ENCODE data around the gene AMPD3.

AMPD3 gene

DNA sequence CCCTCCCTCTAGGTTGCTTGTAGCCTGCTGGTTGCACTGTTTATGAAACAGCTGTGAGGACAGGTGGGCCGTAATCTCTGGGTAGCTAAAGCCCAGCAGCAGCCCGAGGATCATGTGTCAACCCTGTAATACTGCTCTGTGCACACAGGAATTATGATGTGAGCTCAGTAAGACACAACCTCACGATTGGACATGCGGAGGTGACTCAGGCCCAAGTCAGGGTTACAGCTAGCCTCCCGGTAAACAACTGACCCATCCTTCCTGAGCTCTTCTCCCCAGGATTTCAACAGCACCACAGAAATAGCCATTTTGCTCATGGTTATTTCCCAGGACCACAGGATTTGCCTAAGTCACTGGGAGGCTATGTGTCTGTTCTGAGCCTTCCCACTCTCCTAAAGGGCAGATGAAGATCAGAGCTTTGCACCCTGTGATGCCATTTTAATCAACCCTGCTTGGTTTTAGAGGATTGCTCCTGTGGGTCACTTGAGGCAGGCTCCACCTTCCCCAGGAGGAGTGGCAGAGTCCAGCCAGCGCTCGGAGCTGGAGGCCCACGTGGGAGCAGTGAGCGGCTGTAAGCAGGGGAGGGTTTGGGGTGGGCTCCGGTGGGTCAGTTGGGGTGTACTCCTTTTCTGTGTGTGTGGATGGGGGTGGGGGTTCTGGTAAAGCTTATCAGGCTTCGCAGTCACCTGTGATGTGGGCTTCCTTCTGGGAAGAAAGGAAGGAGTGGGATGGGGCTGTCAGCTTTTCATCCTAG is at the start of gene AMPD3:
Gene AMPD3, plus strand, starts transcription at position 387 of the 754 bp plus-strand sequence. CDS start 6,256 bp downstream, outside the sequence.
- DNase-seq (ENCODE audit: low read depth in 1 of 2, low spot score in 1 of 2), result no peak

DNA sequence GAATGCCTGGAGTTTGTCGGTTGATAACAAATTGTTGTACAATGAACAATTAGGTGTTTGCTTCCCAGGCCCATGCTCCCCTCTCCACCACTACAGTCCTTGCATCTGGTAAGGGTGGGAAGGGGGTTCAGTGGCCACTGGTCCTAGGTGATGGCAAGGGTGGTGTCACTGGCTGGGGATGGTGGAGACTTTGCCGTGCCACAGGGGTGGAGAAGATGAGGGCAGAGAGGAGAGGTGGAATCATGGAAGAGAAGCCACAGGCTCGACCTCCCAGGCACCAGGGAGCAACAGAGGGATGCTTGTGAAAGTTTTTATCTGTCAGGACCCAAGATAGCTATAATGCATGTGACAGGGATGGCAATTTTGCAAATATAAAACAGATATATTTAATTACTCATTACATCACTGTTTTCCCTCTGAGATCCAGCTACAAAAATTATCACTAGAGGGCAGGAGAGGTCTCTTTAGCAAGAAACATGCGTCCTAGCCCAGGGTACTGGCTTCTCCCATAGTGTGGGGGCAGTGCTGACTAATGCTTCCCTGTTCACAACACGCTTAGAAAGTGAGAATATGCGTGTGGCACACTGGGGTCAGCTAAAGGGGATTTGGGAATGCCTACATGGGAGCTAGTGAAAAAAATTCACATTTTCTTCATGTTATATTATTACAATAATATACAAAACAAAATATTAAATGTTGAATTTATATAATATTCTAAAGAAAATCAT is 49.0 kb upstream of the AMPD3 start:
- no peak for DNase-seq (ENCODE audit: low read depth in 1 of 2, low spot score in 1 of 2)

DNA sequence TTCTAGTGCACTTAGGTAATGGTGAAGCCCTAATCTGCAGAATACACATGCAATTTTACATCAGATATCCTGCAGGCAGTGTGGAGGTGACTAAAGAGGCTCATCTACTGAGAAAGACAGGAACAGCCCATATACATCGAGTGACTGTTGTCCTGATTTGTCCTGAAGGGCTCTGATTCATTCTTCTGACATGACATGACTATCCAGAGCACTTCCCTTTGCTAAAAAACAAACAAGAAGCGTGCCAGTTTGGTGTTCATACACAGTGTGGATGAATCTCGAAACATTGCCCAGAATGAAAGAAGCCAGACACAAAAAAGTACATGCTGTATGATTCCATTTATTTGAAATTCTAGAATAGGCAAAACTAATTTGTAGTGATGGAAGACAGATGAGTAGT is 48.0 kb upstream of the AMPD3 start:
- DNase-seq (ENCODE audit: low read depth in 1 of 2, low spot score in 1 of 2), result no peak

DNA sequence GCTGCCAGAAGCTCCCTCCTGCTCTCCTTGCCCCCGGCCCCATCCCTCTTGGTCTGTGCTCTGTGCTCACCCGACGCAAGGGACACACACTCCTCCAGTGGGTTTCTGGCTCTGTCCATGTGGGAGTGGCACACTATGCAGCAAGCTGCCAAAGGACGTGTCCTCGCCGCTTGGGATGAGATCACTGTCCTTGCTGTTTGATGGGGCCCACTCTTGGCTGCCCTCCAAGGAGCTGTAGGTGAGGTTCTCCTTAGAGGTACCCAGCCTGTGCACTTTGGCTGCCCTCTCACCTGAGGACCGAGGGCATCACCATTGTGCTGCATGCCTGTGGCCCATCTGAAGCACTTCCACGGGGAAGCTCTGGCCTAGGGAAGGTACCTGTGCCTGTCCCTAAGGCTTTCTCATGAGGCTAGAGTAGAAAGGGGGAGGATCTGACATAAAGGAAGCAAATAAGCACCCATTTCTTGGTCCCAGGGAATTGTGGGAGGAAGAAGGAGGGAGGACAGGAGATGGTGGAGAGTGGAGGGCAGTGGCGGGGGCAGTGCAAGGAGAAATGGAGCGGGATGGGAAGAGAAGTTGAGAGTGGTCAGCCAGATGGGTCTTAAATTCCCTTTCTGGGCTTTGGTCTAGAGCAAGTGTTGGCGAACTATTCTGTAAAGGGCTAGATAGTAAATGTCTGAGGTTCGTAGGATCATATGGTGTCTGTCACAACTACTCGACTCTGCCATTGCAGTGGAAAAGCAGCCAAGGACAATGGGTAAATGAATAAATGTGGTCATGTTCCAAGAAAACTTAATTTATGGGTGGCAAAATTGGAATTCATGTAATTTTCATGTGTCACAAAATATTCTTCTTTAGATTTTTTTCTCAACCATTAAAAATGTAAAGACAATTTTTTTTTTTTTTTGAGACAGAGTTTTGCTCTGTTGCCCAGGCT is 47.0 kb upstream of the AMPD3 start:
- DNase-seq (ENCODE audit: low read depth in 1 of 2, low spot score in 1 of 2), result no peak

DNA sequence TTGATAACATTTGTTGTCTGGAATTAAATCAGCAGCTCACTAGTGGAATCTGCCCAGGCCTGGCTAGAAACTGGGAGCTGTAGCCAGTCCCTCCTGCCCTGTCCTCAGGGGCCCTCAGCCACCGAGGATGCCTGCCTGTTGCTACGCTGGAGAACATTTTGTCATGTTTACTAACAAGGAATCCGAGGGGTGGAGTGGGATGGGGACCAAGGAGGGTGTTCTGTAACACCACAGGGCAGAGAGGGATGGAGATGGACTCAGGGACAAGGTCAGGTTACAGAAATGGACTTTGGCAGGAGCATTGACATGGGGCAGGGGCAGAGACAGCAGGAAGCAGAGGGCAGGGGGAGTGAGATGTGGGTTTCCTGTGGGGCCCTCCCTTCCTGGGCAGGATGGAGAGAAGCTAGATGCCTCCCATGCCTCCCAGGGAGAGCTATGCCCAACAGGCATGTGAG is 45.8 kb upstream of the AMPD3 start:
- no peak for DNase-seq (ENCODE audit: low read depth in 1 of 2, low spot score in 1 of 2)

DNA sequence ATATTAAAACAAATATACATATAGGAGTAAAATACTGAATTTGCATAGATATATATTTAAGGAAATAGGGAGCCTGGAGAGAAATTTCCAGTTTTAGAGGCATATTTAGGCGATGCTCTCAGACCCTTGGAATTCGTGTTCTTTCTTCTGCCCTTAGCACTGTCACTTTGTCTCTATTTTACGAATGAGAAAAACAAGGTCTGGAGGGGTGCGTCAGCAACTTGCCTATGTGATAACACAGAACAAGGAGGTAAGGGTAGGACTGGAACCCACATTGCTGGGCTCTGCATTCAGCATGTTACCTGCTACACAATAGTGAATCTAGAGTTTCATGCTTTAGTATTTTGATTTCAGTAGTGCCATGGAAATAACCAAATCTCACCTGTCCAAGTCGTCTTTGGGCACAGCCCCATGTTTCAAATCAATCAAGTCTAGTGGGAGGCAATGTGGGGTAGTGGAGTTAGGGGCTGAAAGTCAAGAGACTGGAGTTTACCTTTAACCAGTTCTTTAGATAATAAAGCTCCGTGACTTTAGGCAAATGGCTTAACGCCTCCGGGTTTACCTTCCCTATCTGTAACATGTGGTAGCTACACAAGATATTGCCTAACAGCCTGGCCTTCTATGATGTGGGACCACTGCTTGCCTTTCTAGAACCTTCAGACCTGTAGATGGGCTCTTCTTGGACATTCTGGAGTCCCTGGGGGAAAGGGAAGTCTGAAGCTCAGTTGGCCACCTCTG is 44.8 kb upstream of the AMPD3 start:
- no peak for DNase-seq (ENCODE audit: low read depth in 1 of 2, low spot score in 1 of 2)

DNA sequence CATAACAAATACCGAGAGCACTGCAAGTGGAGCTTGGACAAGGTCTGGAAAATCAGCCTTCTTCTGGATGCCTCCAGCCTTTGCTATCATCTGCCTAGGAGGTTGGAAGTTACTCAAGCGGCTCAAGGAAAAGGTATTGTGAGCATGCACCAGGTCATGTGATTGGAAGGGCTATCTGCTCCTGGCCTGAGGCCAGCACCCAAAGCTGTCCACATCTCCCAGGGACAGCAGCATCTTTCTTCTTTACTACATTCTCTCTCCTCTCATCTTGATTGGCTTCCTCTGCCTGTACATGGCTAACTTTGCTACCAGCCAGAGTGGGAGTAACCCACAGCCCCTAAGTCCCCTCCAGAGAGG is 44.2 kb upstream of the AMPD3 start:
- DNase-seq (ENCODE audit: low read depth in 1 of 2, low spot score in 1 of 2), result no peak

DNA sequence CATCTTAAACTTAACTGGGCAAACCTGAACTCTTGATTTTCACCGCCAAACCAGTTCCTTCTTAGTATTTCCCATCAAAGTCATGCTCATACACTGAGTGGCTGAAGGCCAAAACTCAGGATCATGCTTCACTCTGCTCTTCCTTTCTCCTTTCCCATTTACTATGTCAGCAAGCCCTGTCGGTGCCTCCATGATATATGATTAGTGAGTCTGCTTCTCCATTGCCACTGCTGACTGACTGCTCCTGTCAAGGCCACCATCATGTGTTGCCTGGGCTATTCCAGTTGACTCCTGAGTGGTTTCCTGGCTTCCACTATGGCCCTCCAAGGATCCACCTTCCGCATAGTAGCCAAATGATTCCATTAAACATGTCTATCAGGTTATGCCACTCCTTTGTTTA is 42.8 kb upstream of the AMPD3 start:
- DNase-seq (ENCODE audit: low read depth in 1 of 2, low spot score in 1 of 2), result no peak

DNA sequence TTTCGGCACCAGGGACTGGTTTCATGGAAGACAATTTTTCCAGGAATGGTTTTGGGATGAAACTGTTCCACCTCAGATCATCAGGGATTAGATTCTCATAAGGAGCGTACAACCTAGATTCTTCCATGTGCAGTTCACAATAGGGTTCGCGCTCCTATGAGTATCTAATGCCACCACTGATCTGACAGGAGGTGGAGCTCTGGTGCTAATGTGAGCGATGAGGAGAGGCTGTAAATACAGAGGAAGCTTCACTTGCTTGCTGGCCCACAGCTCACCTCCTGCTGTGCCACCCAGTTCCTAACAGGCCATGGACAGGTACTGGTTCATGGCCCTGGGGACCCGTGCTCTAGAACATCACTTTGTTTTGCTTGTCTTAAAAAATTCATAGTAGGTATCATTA is 41.8 kb upstream of the AMPD3 start:
- peak in 1 of 2 donors; percentile 17 for DNase-seq (ENCODE audit: low read depth in 1 of 2, low spot score in 1 of 2)

DNA sequence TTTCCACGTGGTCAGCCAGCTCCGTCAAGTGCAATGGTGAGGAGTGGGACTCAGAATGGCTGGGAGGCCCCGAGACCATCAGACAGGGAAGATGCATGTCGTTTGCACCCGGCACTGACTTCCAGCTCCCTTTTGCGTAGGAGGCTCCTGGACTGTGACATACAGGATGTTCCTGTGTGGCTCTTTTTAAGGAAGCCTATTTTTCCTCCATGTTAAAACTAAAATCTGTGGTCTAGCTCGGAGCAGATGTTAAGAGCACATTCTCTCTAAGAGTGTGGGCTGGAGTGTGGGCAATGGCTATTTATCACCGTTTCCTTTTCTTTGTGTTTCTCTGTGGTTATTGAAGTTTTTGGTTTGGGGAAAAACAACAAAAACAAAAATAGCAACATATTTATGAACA is 40.9 kb upstream of the AMPD3 start:
- no peak for DNase-seq (ENCODE audit: low read depth in 1 of 2, low spot score in 1 of 2)

DNA sequence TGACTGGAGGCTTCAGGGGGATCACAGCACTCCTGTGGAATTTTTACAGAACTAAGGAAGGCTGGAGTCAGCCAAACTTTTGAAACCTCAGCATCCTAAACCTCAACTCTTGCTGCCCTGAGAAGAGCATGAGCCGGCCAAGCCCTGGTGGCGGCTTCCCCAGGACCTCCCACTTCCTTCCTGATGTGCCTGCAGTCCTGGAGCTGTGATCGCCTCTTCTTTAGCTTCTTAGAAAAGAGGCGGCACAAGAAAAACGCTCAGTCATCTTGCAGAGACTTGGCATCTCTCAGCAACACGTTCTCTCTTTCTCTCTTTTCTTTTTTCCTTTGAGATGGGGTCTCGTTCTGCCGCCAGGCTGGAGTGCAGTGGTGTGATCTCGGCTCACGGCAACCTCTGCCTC is 40.4 kb upstream of the AMPD3 start:
- DNase-seq (ENCODE audit: low read depth in 1 of 2, low spot score in 1 of 2), result no peak

DNA sequence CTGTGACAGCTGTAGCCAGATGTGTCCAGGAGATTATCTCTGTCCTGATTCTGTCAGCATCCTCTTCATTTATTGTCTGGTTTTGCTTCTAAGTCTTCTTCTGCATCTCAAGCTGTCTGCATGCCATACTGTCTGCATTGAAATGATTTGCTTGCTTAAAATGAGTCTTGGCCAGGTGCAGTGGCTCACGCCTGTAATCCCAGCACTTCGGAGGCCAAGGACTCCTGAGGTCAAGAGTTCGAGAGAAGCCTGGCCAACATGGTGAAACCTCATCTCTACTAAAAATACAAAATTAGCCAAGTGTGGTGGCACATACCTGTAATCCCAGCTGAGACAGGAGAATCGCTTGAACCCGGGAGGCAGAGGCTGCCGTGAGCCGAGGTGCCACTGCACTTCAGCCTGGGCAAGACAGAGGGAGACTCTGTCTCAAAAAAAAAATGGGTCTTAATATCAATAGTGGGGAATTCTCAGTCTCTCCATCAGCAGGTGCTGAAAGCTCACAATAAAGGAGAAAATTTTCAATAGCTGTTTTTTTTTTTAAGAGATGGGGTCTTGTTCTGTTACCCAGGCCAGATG is 39.2 kb upstream of the AMPD3 start:
- no peak for DNase-seq (ENCODE audit: low read depth in 1 of 2, low spot score in 1 of 2)

DNA sequence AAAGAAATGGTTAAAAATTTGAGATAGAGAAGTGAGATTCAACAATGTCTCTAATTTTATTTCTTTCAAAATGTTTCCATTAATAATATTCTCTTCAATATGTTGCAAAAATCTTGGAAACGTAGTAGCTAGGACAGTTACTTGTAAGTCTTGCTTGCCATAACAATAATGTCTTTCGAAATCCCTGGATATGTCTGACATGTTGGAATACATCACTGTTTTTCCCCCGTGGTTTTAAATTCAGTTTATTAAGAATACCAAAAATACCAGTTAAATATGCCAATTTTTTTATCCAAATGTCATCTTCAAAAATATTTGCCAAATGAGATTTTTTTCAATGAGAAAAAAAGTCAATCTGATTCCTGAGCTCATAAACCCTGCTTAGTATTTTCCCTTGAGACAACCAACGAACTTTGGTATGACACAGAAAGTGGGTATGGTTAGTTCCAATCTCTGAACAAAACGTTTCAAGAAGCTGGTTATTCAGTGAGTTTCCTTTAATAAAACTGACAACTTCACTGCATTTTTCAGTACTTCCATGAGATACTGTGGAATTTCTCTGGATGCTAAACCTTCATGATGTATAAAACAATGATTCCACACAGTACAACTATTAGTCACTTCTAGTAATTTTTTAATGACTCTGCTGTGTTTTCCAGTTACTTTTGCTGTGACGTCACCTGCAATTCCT is 36.7 kb upstream of the AMPD3 start:
- no peak for DNase-seq (ENCODE audit: low read depth in 1 of 2, low spot score in 1 of 2)

DNA sequence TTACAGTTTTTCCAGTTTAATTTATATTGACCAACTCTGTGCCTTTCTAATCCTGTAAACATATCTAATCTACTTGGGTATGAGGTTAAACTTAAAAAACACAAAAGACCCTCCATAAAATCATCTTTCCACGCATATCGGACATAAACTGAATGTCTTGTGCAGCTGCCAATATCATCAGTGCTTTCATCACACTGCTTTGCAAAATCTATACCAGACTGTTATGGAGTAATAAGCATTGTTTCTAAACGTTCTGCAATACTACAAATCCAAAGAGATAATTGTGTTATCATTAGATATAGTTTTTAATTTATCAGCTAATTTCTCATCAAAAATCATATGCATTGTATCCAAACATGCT is 36.1 kb upstream of the AMPD3 start:
- DNase-seq (ENCODE audit: low read depth in 1 of 2, low spot score in 1 of 2), result no peak

DNA sequence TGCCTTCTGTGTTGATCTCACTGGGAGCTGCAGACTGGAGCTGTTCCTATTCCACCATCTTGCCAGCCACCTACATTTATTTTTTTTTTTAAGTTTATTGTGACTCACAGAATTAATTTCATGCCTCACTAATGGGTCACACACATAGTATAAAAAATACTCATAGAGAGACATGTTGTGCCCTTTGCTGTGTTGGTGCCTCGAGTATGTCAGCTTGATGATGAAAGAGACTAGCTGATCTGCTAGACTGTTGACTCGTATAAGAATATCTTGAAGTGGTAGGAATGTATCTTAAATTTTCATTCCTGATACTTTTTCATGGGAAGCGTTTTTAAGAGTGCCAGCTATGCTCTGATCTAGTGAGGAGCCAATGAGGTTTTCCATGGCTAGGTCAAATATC is 28.6 kb upstream of the AMPD3 start:
- no peak for DNase-seq (ENCODE audit: low read depth in 1 of 2, low spot score in 1 of 2)

DNA sequence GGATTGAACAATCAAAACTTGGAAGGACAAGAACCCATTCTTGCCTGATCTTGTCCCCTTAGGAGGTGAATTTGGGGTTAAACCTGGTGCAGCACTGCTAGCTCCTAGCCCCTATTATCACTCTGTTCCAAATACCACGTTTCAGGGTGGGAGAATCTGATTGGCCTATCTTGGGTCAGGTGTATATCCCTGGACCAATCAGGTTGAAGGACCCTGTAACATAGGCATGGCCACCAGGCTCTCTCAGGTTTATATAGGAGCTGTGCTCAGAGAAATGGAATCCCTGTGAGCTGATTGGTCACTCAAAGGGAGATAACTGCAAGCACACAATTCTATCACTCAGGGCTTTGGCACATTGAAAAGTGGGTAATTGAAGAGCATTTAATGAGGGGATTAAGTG is 26.6 kb upstream of the AMPD3 start:
- DNase-seq (ENCODE audit: low read depth in 1 of 2, low spot score in 1 of 2), result no peak

DNA sequence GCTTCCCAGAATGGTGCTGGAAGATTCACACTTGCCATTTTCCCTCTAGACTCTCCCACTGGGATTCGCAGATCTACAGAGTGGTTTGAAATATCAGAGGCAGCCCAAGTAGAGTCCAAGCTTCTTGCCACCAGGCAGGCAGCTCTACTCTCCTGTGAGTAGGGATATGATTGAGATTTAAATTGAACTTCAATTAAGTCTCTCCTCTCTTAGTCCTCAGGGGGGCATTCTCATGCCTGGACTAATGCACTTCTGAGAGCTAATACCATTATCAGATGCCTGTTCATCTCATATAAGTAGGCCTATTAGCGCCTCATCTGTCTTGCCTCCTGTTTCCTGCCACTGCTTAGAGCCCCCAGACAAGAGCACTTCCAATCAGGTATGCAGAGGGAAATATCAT is 25.5 kb upstream of the AMPD3 start:
- no peak for DNase-seq (ENCODE audit: low read depth in 1 of 2, low spot score in 1 of 2)

DNA sequence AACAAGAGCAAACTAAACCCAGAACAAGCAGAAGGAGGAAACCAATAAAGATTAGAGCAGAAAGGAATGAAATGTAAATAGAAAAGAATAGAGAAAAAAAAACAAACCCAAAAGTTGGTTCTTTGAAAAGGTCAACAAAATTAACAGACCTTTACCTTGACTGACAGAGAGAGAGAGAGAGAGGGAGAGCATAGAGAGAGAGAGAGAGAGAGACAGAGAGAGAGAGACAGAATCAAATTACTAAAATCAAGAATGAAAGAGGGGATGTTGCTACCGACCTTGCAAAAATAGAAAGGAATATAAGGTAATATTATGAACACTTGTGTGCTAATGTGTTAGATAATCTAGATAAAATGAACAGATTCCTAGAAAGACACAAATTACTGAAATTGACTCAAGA is 22.6 kb upstream of the AMPD3 start:
- DNase-seq (ENCODE audit: low read depth in 1 of 2, low spot score in 1 of 2), result no peak

DNA sequence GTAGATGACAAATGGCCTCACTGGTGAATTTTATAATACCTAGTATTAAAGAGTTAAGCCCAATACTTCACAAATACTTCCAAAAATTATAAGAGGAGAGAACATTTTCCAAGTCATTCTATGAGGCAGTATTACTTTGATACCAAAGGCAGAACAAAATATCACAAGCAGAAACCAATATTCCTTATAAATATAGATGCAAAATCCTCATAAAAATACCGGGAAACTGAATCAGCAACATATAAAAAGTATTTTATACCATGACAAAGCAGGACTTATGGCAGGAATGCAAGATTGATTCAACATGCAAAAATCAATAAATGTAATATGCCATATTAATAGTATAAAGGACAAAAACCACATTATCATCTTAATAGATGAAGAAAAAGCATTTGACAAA is 22.1 kb upstream of the AMPD3 start:
- no peak for DNase-seq (ENCODE audit: low read depth in 1 of 2, low spot score in 1 of 2)

DNA sequence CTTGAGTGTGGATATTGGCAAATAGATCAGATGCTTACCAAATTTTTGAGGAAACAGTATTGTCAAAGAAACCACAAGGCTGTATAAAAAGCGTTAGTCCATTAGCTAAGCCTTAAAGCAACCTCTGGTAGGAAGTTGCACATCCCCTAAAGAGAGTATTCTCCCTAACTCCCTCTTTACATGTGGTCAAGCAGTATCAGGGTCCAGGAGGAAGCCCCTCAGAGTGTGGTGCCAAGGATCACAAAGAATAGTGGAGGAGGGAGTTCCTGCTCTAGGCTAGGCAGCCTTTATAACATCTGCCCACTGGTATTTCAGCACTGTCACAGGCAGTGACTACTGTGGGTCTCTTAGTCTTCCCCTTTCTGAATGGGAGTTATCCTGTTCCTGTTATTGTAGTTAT is 18.8 kb upstream of the AMPD3 start:
- no peak for DNase-seq (ENCODE audit: low read depth in 1 of 2, low spot score in 1 of 2)

Data from activated T-helper 1 cell treated with anti-CD3 and anti-CD28 coated beads, Interleukin-2, amount 50 U/mL, for 16 hours (primary cell).